Mesothelial cell of epicardium (in vitro differentiated cells): ENCODE results near the gene ZNF831. TPM values are rescaled to one million over a fixed set of nuclear protein-coding genes. Genes with fewer than 3 reads are reported as not detected.

ENCODE experiments used
- DNase-seq, 2 experiments: peaks; one replicate each; pipeline ENCODE4 v3.0.0; 2021; ENCODE audit warnings: low spot score in 2 of 2; ENCODE audit not compliant: unreplicated experiment in 2 of 2
- H3K27ac Mint-ChIP-seq: 2 replicates; pipeline ENCODE4 v1.8.0; 2021; ENCODE audit warnings: mixed read lengths
- H3K27me3 Mint-ChIP-seq: 2 replicates; pipeline ENCODE4 v1.8.0; 2021; ENCODE audit warnings: low read depth, mixed read lengths
- H3K36me3 Mint-ChIP-seq: 2 replicates; pipeline ENCODE4 v1.8.0; 2021; ENCODE audit warnings: mixed read lengths
- H3K4me1 Mint-ChIP-seq: 2 replicates; pipeline ENCODE4 v1.8.0; 2021; ENCODE audit warnings: mixed read lengths
- H3K4me3 Mint-ChIP-seq: 2 replicates; pipeline ENCODE4 v1.8.0; 2021; ENCODE audit warnings: mild to moderate bottlenecking, moderate library complexity, mixed read lengths
- H3K9me3 Mint-ChIP-seq: 2 replicates; pipeline ENCODE4 v1.8.0; 2021; ENCODE audit warnings: mixed read lengths
- total RNA-seq: library from RNA; stranded (reverse); gene quantifications from 3 replicates; pipeline ENCODE4 v1.2.1, GENCODE V29; 2021
- TF ChIP-seq, protein P1 (sequence below): fragments of 200-600 bp; sonication (generic); IDR thresholded peaks from one replicate; pipeline ENCODE4 v1.5.0; 2021; ENCODE audit warnings: antibody characterized with exemption; ENCODE audit not compliant: unreplicated experiment

Gene ZNF831
- total RNA-seq, 1 donor from 2014 or later, result 0.02 TPM

DNA sequence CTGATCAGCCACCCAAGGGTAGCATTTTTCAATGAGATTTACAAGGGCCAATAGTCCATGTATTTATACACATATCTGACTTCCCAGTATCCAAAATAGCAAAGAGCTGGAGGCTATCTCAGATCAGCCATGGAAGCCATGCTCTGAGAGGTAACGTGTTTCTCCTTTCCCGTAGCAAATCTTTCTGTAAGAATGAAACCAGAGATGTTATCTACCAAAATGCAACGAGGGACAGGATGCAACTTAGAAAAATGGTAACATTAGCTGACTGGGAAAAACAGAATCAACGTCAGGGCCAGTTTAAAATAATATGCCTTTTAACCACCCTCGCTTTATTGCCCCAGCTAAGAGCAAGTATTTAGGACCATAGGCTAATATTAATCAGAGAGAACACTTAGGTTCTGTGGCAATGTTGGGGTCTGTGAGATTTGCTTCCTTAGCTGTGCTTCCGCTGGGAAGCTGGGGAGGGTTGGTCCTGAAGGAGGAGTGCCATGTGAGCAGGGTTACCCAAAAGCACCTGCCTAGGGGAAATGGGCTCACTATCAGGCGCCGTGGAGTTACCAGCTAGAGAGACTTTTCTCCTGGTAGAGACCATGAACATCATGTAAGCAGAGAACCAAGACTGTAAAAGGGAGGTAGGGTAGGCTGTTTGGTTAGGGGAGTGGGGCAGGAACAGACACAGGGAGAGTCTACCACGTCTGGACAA is 1.2 kb downstream of the ZNF831 start:
- Mint-ChIP-seq H3K4me3 (no peak overlapping the region), H3K27ac (no peak overlapping the region), H3K4me1 (peaks cover under 1% of the 10 kb centered on the region), H3K27me3 (peaks cover 66% of the 10 kb centered on the region), H3K9me3 (peaks cover 21% of the 10 kb centered on the region), H3K36me3 (no peaks in the 10 kb centered on the region)
- TF ChIP-seq, protein P1, sequence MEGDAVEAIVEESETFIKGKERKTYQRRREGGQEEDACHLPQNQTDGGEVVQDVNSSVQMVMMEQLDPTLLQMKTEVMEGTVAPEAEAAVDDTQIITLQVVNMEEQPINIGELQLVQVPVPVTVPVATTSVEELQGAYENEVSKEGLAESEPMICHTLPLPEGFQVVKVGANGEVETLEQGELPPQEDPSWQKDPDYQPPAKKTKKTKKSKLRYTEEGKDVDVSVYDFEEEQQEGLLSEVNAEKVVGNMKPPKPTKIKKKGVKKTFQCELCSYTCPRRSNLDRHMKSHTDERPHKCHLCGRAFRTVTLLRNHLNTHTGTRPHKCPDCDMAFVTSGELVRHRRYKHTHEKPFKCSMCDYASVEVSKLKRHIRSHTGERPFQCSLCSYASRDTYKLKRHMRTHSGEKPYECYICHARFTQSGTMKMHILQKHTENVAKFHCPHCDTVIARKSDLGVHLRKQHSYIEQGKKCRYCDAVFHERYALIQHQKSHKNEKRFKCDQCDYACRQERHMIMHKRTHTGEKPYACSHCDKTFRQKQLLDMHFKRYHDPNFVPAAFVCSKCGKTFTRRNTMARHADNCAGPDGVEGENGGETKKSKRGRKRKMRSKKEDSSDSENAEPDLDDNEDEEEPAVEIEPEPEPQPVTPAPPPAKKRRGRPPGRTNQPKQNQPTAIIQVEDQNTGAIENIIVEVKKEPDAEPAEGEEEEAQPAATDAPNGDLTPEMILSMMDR, result no peak
- DNase-seq, result no peak

DNA sequence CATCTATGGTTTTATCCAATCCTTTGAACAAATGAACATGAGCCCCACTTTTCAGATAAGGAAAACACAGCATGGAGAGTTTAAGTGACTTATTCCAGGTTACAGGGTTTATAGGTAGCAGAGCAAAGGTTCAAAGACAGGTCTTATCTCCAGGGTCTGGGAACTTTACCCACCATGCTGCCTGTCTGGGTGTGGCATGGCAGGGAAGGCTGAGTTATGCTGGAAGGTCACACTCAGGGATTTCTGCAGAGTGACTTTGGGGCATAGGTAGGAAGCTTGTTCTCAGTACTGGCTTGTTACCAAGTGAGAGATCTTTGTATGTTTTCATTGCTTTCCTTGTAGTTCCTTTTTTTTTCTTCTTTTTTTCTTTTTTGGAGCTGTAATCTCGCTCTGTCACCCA is 1.8 kb downstream of the ZNF831 start:
- Mint-ChIP-seq H3K9me3 (peaks cover 27% of the 10 kb centered on the region), H3K27ac (no peak overlapping the region)

DNA sequence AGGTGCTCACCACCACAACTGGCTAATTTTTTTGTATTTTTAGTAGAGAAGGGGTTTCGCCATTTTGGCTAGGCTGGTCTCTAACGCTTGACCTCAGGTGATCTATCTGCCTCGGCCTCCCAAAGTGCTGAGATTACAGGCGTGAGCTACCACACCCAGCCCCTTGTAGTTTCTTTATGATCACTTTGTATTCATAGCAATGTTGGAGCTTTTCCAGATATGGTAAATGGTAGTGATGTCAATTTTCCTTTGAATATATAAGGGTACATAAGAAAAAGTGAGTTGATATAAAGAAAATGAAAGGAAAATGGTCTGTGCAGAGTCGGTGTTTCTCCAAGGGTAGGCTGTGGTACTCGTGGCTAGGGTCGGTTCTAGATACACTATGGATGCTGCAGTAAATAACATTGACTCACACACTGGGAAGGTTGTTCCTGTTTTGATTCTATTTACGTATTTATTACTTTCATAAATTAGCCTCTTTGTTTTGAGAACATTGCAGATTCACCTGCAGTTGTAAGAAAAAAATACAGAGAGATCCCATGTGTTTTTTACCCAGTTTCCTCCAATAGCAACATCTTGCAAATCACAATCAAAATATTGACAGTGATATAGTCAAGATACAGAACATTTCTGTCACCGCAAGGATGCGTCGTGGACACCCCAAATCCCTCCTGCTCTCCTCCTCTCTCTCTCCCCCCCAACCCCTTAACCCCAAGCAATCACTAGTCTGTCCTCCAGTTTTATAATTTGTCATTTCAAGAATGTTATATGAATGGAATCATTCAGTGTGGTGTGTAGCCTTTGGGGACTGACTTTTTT is 2.5 kb downstream of the ZNF831 start:
- Mint-ChIP-seq H3K4me1 (no peaks in the 10 kb centered on the region), H3K27ac (no peak overlapping the region), H3K4me3 (no peak overlapping the region), H3K36me3 (no peaks in the 10 kb centered on the region), H3K27me3 (peaks cover 66% of the 10 kb centered on the region), H3K9me3 (peaks cover 28% of the 10 kb centered on the region)
- TF ChIP-seq, protein P1, result no peak
- DNase-seq, result no peak

More for the DNA sequence above, 1.8 kb downstream of the ZNF831 start:
- Mint-ChIP-seq H3K4me3 (no peak overlapping the region), H3K27me3 (peaks cover 67% of the 10 kb centered on the region), H3K4me1 (no peaks in the 10 kb centered on the region), H3K36me3 (no peaks in the 10 kb centered on the region)
- no peak for DNase-seq
- TF ChIP-seq, protein P1, result no peak

DNA sequence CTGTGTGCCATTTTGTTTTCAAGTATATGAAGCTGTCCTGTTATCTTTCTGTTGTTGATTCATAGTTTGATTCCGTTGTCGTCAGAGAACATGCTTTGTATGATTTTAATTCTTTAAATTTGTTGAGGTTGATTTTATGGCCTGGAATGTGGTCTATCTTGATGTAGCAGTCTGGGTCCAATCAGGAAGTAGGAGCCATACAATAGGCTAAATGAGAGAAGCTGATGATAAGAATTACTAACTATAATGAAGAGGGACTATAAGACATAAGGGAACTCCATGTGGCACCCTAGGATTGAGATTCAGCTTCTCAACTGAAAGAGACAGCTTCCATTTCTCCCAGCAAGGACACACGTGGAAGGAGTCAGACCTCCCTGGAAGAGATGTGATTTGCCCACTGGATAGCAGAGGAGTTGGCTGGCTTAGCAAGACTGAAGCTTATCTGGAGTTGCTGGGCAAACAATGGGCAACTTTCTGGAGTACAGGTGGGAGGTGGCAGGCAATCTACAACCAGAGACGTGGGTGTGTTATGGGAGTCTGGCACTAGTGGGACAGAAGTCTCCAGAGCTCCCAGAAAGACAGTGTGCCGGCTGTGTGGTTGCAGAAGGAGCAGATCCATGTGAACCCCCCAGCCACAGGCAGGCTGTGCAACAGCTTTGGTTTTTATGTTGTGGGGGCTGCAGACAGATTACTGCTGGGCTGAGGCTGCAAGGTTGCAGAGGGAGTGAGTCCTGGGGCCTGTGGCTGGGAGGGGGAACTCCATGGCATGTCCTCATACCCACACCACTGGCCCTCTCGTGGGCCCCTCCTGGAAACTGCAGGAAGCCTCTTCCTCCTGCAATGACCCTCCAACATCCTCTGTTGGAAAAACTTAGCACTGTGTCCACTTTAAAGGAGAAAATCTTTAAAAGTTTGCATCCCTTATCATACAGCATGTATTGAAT is 7.1 kb downstream of the ZNF831 start:
- DNase-seq, result no peak
- TF ChIP-seq, protein P1, result no peak
- Mint-ChIP-seq H3K27ac (no peak overlapping the region), H3K27me3 (peaks cover 72% of the 10 kb centered on the region), H3K9me3 (peaks cover 17% of the 10 kb centered on the region), H3K4me1 (peaks cover 4% of the 10 kb centered on the region), H3K36me3 (no peaks in the 10 kb centered on the region), H3K4me3 (no peak overlapping the region)

DNA sequence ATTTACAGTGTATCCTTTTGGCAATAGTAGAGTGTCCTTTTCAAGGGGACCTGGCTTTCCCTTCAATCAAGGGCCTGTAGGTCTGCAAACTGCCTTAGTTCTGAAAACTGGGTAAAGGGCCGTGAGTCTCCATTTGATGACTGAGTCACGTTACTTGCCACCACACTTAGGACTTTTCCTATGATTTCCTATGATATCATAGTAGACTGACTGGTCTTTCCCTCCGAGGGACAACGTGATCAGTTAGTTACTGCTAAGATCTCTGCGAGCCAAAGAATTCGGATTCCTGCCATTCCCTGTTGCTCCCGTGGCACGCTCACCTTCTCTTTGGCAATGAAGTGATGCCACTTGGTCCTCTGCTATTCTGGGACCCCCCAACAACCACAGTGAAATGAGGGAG is 8.4 kb downstream of the ZNF831 start:
- TF ChIP-seq, protein P1, result no peak
- peaks cover 10% of the 10 kb centered on the region for H3K4me1 Mint-ChIP-seq
- no peak for DNase-seq
- H3K9me3 Mint-ChIP-seq, result peaks cover 17% of the 10 kb centered on the region
- peaks cover 67% of the 10 kb centered on the region for H3K27me3 Mint-ChIP-seq
- H3K27ac Mint-ChIP-seq, result no peak overlapping the region
- H3K36me3 Mint-ChIP-seq, result no peaks in the 10 kb centered on the region
- H3K4me3 Mint-ChIP-seq, result no peak overlapping the region
